ENCODE measurements around the gene MAGI1.
"Not testable (repeated sequence)": the region's sequence is repeated elsewhere in the genome, so short reads cannot be mapped to it uniquely, and the experiment has no call there.

The MAGI1 gene

DNA sequence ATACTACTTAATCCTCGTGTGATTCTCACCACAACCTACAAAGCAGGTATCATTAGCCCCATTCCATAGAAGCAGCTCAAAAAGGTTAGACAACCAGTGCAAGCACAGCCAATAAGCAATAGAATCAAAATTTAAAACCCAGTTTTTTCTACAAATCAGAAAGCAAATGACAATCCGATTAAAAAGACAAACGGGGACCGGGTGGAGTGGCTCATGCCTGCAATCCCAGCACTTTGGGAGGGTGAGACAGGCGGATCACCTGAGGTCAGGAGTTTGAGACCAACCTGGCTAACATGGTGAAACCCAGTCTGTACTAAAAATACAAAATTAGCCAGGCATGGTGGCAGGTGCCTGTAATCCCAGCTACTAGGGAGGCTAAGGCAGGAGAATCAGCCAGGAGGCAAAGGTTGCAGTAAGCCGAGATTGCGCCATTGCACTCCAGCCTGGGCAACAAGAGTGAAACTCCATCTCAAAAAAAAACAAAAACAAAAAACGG is 430.7 kb downstream of the MAGI1 start:
- not testable (repeated sequence) for DNase-seq

DNA sequence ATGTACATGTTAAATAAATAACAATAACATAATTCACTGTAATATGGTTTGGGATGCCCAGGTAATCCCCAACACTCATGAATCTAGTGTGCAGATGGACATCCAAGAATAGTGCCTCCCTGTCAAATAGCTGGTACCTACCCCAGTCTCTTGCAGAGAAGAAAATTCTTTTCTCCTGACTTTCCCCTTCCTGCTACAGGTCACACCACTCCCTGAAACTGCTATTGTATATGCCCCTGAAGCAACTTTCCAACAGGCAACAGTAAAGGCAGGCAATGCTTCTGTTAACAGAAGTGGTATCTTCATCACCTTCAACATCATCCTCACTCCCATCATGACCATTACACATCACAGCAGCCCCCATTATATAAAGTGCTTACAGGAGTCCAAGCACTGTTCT is 431.6 kb downstream of the MAGI1 start:
- no peak for DNase-seq

DNA sequence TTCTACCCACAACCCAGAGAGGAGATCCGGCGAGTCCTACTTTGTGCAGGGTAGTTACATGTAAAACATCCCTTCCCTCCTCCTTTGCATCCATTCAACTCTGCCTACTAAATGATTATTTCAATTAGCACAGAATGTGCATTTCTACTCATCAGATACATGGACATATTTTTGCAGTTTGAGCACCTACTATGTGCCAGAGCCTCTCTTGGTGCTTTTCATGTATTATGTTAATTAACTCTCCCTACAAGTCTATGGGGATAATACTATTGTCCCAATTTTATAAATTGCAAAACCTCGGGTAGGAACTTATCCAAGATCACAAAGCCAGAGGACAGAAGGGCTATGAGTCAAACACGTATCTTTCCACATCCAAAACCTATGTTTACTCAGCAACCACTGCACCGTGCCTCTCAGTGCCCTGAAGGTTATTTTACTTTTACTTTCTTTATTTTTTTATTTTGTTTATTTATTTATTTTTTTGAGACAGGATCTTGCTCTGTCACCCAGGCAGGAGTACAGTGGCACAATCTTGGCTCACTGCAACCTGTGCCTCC is 432.8 kb downstream of the MAGI1 start:
- no peak for DNase-seq

DNA sequence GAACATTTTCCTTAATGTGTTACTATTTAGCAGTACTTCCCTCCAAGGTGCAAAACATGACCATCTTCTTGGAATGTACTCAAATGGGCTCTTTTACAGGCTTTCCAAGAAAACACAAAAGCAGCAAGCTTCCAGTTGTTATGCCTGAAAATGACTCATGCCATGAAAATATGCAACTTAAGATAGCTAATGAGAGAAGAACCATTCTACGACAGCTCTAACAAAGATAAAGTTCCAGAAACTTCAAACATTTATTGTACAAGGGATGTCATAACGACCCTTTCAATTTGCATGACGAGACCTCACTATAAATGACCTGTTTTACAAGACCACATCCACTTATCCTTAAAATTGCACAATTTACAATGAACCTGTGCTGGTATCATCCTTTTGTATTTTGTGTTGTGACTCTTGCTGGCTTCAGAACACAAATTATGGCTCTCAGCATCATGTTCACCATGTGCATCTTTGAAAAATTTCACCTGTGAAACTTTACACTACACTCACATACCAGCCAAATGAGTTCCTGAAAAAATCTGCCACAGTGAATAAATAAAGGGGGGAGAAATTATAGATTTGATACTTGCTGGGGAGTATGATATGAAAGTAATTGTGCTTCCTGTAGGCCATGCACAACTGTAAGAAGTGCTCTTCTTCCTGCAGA is 433.7 kb downstream of the MAGI1 start:
- DNase-seq = no peak

DNA sequence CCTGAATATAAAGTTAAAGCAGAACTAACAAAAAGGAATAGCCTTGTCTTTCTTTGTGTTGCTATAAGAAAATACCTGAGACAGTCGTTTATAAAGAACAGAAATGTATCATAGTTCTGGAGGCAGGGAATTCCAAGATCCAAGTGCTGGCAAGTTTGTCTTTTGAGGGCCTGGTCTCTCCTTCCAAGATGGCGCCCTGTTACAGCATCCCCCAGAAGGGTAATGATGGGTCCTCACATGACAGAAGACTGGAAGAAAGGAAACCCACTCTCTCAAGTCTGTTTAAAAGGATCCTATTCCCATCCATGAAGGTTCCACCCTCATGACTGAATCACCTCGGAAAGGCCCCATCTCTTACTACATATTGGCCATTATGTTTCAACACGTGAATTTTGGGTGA is 435.1 kb downstream of the MAGI1 start:
- no peak for DNase-seq

DNA sequence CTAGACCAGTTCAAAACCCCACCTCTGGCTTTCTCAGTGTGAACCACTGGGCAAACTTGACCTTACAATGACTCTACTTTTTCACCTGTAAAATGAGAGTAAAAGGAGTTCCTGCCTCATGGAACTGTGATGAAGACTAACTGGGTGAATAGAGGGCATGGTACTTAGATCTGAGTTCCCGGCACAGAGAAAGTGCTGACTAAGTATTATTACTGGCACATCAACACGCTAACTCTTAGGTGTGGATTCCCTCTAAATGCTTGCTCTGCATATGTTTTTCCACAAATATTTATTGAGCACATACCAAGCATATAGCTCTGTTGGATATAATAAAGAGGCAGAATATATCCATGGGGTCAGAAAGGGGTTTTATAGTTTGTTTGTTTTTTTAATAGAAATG is 437.8 kb downstream of the MAGI1 start:
- no peak for DNase-seq

DNA sequence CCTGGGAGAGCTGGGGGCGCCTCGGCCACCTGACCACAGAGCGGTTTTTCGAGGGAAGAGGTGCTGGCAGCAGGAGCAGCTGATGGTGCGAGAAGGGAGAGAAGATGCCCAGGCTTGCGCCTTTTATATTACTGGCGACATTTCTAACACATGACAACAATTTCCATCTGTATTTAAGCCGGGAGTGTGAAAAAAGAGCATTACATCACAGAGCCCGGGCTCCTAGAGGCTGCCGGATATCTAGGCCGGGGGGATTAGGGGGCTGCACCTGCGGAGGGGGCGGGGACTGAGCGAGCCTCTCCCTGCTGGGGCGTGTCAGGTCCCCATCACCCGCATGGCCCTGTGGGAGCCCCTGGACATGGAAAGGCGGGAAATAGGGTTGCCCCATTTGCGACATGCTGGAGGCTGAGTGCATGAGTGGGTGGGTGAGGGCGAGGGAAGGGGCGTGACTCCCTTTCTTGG is 440.7 kb downstream of the MAGI1 start:
- DNase-seq = no peak

DNA sequence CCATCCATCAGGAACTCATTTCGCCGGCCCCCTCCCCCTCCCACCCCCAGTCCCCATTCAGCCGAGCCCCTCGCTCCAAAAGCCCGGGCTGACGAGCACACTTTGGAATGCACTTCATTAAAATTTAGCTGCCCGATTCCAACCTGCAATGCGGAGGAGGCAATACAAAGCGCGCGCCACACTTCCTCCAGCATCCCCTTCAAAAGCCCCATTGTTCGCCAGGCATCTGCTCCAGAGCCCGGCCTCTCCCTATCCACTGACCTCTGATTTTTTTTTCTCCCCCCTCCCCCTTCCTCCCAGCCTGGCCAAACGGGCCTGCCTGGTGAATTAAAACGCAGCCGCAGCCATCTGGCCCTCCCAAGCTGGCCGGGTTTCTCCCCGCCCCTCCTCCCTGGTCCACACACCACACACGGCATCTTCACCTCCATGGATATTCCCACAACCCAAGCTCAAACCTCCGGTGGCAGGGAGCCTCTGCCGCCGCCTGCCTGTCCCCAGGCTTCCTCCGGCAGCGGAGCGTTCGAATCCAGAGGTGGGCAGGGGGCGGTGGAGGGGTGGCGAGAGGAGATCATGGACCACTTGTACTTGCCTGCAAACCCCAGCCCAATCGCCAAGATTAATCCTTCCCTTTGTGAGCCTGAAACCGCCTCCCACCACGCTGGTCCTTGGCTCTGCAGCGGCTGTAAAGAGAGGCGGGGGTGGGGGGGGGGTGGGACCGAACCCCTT is 441.3 kb downstream of the MAGI1 start:
- no peak for DNase-seq

DNA sequence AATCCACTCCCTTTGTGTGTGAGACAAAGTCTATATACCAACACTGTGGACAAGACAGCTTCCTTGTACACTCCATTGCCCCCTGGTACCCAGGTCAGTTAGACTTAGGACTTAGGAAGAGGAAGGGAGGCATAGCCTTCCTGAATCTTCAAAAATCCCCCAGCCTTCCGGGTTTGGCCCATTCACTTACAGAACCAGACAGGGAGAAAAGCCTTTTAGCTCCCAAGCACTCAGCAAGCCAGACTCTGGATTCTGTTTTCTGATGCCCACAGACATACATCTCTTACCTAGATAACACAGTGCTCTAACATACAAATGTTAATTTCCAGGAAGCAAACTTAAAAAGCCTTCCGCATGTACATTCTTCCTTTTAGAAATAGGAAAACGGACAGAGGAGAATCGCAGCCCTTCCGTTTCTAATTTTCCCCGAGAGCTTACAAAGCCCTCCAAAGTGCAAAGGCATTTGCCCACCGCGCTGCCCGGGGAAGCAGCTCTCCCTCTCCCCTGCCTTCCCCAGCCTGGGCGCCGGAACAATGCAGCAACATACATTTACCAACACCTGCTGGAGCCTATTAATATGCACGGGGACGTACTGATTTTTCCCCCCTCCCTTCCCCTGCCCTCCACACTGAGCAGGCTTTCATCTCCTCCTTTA is 442.0 kb downstream of the MAGI1 start:
- peak; percentile 21 for DNase-seq

DNA sequence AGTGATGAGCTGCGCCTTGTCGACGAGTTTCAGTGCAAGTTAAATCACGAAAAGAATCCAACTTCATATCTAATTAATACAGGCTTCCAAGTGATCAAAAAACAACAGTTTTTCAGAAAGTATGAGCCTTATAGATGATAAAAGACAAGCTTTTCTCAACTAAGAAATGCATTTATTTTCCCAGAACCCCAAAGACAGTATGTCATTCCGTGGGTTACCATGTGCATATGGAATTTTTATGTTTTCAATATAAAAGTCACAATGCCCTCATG is 442.8 kb downstream of the MAGI1 start:
- no peak for DNase-seq

DNA sequence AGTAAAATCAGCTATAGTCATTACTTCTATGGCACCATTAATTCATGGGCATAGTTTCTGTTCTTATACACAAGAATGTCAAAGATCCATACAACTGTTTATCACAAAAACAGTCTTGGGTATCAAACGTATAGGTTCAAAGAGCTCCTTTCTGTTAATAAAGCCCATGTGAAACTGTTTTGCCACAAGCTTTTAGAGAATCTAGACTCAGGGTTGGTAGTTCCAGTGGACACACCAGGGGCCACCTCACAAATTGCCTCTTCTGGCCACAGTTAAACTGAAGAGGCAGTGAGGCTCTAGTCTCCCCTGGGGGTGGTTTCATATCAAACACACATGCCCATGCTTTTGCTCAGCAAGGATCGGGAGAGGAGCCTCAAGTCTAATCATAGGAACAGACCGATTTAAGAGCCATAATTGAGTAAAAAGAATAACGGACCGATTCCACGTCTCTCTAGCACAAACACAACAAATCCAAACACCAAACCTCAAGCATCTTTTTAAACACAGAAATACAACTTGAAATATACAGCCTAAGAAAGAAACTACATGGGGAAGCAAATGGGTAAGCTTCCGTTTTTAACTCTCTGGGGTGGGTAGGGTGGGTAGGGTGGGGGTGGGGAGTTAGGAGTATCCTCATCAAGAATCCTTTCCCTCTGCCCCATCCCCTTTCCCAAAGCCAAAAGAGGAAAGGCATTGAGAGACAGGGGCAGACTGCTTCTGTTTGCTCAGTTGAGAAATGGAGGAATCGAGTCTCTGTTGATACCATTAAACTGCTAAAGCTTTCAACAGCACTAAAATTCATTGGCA is 443.3 kb downstream of the MAGI1 start:
- no peak for DNase-seq

DNA sequence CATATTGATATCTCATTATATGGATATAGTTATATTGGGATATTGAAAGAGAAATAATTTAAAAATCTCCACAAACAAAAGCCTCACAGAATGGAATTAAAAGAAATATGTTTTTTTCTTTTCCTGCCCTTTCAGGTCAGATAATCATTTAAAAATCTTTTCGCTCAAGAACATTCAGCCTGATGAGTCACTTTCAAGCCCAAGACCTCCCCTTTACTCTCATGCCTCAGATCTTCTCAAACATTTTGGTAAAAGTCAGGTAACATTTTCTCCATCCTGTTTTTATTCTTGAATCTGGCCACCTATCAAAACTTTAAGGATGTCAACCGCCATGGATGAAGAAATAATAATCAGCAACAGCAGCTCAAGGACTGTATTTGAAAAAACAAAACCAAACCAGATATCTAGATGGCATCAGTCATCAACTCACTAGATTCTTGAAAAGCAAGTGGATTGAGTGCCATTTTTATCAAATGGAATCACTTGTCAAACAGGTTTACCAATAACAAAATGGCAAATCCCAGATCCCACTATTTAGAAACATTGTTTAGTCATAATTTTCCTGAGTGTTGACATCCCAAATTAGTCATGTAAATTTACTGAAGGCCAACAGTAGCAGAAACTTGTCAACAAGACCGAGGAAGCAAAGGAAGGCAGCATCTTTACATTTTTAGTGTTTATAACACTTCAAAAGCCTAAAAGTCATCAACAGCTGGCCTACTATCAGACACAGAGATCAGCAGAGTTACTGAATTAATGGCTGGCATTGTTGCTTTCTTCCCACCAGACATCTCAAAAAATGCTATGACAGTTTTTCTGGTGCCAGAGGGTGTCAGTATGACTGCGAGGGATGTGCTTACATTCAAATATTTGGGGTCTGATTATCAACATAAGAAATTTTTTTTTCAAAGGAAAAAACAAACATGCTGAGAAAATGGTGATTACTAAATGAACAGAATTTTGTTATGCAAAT is 444.7 kb downstream of the MAGI1 start:
- no peak for DNase-seq

DNA sequence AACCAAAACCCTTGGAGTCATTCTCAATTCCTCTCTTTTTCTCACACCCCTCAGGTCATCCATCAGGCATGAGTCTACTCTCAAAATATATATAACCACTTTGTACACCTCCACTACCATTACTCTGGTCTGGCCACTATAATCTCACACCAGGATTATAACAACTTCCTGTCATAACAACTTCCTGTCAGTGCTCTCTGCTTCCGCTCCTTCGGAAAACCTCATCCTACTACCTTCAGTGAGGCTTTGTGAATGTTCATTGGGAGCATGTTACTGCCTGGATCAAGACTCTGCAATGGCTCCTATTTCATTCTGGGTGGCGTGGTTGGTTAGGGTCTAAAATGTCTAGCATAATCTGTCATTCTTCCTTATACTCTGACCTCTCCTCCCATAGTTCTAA is 447.4 kb downstream of the MAGI1 start:
- no peak for DNase-seq

DNA sequence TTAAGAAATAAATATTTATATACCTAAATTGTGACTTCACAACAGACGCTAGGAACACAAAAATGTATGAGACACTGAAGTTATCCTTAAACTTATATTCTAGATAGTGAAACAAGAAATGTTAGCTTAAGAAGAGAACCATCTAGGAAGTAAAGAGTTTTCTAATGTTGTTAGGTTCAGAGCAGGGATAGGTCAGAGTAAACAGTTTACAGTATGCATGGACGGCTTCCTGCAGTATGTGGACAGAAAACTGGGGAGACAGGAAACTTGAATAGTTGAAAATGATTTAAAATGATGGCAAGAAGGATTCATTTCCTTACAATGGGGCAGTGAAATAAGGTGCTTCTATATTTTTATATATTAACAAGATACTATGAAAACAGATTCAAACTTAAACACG is 449.8 kb downstream of the MAGI1 start:
- no peak for DNase-seq

DNA sequence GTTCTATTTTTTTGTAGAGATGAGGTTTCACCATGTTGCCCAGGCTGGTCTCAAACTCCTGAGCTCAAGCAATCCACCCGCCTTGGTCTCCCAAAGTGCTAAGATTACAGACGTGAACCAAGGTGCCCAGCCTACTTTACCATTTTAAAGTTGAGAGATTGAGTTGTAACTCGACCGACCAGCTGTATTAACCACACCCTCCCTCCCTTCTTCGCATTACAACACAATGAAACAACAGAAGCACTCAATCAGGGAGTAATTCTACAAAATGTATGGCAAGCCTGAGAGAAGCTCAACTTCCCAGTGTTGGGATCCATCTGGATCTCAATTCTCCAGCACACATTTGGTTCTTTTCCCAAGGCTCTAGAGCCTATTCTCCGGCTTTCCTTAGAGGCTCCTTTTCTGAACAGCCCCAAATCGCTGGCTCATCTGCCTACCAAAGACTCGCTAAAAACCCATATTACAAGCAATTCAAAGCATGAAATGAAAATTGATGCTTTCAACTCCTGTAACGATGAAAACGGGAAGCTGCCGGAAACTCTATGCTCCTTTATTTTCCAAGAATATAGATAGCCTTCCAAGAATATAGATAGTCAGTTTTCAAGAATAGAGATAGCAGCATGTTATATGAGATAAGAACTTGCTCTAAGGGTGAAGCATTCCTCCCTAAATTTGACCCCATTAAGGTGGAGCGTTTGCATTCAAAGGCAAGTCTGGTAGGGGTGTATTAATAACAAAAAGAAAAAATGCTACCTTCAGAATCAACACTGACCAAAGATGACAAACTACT is 450.9 kb downstream of the MAGI1 start:
- DNase-seq = no peak

DNA sequence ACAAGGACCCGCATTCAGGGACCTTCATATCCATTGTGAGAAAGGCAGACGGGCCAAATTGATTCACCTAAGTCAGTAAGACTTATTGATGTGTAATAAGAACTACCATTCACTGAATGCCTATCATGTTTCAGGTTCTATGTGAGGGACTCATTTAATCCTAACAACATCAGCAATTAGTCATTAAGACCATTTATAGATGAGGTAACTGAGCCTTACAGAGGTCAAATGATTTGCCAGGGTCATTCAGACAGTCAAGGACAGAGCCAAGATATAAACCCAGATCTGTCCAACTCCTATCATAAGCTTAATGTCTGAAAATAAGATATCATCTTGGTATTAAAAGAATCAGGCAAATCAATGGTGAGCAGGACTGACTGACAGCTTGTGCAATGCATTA is 453.8 kb downstream of the MAGI1 start:
- no peak for DNase-seq

DNA sequence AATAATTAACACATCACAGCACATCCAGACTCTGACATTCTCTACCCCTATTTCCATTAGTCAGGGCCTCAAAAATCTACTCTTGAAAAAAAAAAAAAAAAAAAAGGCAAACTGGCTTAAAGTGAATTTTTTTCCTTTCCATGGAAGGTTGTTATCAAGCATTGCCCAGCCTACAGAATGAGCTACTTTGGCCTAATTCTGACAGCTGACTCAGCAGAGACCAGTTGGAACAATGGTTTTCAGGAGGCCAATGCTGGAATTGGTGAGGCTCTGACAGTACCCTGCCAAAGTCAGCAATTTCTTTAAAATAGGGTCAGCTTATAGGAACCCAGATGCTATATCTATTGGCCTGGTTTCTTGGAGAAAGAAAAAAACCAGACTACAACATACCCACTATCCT is 454.7 kb downstream of the MAGI1 start:
- DNase-seq = no peak

DNA sequence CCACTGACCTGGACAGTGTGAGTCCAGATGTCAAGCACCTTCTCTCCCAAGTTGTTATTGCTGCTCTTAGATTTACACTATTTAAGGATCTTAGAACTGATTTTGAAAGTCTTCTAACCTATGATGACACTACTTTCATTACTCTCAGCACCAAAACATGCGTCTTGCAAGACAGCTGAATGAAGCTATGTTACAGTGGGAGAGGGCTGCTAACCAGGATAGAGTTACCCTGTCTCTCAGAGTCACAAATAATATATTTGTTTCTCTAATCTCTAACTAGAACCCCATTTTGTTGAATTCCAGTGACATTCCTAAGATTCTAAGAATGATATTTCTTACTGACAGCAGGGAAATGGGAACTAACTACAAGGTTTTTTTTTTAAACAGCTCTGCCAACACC is 455.5 kb downstream of the MAGI1 start:
- no peak for DNase-seq

DNA sequence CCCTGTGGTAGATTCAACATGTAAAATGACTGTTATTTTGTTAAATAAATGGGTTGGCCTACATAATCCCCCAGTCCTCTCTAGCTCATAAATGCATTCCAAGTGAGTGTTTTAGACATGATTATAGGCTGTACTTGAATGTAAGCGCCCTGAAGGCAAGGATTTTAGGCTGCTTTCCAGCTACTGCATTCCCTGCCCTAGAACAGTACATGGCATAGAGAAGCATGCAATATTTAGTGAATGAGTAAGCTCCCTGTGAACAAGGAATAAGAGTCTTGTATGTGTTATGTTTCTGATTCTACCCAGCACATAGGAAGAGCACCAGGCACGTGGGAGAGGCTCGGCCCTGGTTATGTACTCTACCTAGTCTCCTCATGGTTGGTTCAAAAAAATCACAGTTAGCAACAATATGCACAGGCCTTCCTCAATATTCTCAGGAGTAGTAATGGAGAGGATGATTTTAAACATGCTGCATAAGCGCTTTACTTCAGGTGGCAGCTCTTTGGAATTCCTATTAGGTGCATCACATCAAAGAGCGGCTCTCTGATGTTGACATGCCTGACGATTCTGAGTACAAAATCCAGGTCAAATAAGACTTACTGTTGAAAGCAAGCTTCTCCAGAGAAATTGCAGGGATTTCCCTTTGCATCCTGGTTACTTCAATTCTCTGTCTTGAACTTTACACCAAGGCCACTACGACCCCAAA is 456.6 kb downstream of the MAGI1 start:
- no peak for DNase-seq

DNA sequence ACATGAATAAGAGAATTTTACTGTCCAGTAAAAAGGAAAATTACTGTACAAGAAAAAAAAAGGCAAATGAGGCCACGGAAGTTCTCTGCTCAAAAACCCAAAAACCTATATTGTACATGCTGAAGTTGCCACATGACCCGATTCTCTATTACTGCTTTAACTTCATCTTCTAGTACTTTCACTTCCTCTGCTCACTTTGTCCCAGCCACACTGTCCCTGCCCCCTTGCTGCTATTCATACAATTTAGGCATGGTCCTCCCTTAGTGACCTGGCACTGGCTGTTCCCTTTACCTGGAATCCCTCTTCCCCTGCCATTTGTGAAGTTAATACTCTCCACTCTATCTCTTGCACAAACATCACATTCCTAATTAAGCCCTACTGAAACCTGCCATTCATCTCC is 457.4 kb downstream of the MAGI1 start:
- DNase-seq = no peak
